ENCODE data around the gene LARGE1.

GRCh38 chr22:33920197-33920540 lies at the start of gene LARGE1:
- TF ChIP-seq EZH2 (IDR thresholded peaks at IDR 0.05; ENCODE audit: insufficient read depth, poor library complexity, severe bottlenecking) (no peak), EZH2phosphoT487 (IDR thresholded peaks at IDR 0.05; ENCODE audit: insufficient read depth, low read depth) (no peak)

All from GM23248 (cell line).